Adrenal gland (tissue), 5 donors: ENCODE results near the gene RAB40A.

Experiments used
- POLR2A ChIP-seq, 2 donors: fragments of 450-650 bp; IDR thresholded peaks; one replicate each; pipeline ENCODE4 v1.6.1; 2017; ENCODE audit warnings: antibody characterized with exemption in 2 of 2, mild to moderate bottlenecking in 2 of 2, moderate library complexity in 1 of 2
- TF ChIP-seq, protein P1 (sequence below), 6 experiments: fragments of 450-650 bp in 4 of 6; fragments of 200-600 bp in 2 of 6; sonication (generic) in 1 of 6; IDR thresholded peaks; 1 replicate in 5 of 6; 2 replicates in 1 of 6; pipeline versions ENCODE4 v1.5.1 to v1.8.0; 2016 to 2021; ENCODE audit warnings: antibody characterized with exemption in 6 of 6, mild to moderate bottlenecking in 2 of 6, moderate library complexity in 1 of 6
- donor health status: DM: no; HTN: no; CAD: no.

DNA sequence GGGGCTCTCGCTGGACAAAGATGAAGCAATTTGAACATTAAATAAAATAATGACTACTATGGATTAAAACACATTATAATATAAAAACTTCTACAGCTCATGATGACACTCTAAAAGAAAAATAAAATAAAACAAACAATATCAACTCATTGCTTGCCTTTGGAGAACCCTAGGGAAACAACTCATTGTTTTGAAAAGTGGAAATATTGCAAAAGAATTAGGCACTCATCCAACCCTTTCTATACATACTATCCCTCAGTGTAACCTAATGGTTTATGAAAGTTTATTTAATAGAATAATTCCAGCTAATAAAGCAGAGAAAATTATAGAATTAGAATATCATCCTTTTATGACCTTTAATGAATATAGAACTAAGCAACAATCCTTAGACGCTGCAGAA lies 718 bp downstream of the RAB40A start:
- TF ChIP-seq, protein P1, sequence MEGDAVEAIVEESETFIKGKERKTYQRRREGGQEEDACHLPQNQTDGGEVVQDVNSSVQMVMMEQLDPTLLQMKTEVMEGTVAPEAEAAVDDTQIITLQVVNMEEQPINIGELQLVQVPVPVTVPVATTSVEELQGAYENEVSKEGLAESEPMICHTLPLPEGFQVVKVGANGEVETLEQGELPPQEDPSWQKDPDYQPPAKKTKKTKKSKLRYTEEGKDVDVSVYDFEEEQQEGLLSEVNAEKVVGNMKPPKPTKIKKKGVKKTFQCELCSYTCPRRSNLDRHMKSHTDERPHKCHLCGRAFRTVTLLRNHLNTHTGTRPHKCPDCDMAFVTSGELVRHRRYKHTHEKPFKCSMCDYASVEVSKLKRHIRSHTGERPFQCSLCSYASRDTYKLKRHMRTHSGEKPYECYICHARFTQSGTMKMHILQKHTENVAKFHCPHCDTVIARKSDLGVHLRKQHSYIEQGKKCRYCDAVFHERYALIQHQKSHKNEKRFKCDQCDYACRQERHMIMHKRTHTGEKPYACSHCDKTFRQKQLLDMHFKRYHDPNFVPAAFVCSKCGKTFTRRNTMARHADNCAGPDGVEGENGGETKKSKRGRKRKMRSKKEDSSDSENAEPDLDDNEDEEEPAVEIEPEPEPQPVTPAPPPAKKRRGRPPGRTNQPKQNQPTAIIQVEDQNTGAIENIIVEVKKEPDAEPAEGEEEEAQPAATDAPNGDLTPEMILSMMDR (IDR thresholded peaks at IDR 0.05), result no peak
- no peak for TF ChIP-seq POLR2A (IDR thresholded peaks at IDR 0.05)
